Colonic mucosa (tissue), 4 donors: ENCODE measurements around the gene ENTPD1. TPM values are rescaled to one million over a fixed set of nuclear protein-coding genes. Genes with fewer than 3 reads are reported as not detected.
A peak's percentile ranks its signal among the peaks of the same experiment; 100 is the strongest.

Experiments
- DNase-seq: peaks from one replicate; pipeline ENCODE4 v3.0.0-alpha.2; 2020
- H3K27ac ChIP-seq: fragments of 200-600 bp; one replicate; pipeline ENCODE4 v1.8.0; 2021
- H3K27me3 ChIP-seq: fragments of 200-600 bp; one replicate; pipeline ENCODE4 v1.8.0; 2021
- H3K36me3 ChIP-seq: fragments of 200-600 bp; one replicate; pipeline ENCODE4 v1.8.0; 2021
- H3K4me1 ChIP-seq: fragments of 200-600 bp; one replicate; pipeline ENCODE4 v1.8.0; 2021; ENCODE audit warnings: mild to moderate bottlenecking
- H3K4me3 ChIP-seq: fragments of 200-600 bp; one replicate; pipeline ENCODE4 v1.8.0; 2021
- H3K9ac ChIP-seq, 2 donors: one replicate each; pipeline ENCODE4 v1.7.0; 2013; ENCODE audit warnings: control low read depth in 2 of 2, low read depth in 2 of 2, low read length in 2 of 2
- H3K9me3 ChIP-seq: fragments of 200-600 bp; one replicate; pipeline ENCODE4 v1.8.0; 2021
- intact Hi-C: fragments of 100-400 bp; cut with DNase I; formaldehyde crosslinking; loops from one replicate; pipeline ENCODE4 v1.14.1; 2022
- total RNA-seq, 2 donors: library from RNA; stranded (reverse); fragmentation: NEBNext Ultra II Directional in 1 of 2; extraction: Animal tissue kit (Norgen Biotek cat#: 25700) in 1 of 2; gene quantifications; one replicate each; pipeline ENCODE4 v1.2.1, GENCODE V29; 2021
- TF ChIP-seq, protein P1 (sequence below): fragments of 200-600 bp; IDR thresholded peaks from one replicate; pipeline ENCODE4 v1.8.0; 2022; ENCODE audit warnings: antibody characterized with exemption, mild to moderate bottlenecking
- donor health status: healthy.
- donor health status: DM: no; HTN: no; CAD: no.
- donor health status: DM: no; HTN: no; CAD: no.

ENTPD1 gene
- total RNA-seq, 2 donors from 2014 or later = 4.5 to 10.8 TPM

- H3K36me3 ChIP-seq = no peaks in the 10 kb centered on the region
- no peak overlapping the region for H3K4me3 ChIP-seq
- TF ChIP-seq, protein P1, sequence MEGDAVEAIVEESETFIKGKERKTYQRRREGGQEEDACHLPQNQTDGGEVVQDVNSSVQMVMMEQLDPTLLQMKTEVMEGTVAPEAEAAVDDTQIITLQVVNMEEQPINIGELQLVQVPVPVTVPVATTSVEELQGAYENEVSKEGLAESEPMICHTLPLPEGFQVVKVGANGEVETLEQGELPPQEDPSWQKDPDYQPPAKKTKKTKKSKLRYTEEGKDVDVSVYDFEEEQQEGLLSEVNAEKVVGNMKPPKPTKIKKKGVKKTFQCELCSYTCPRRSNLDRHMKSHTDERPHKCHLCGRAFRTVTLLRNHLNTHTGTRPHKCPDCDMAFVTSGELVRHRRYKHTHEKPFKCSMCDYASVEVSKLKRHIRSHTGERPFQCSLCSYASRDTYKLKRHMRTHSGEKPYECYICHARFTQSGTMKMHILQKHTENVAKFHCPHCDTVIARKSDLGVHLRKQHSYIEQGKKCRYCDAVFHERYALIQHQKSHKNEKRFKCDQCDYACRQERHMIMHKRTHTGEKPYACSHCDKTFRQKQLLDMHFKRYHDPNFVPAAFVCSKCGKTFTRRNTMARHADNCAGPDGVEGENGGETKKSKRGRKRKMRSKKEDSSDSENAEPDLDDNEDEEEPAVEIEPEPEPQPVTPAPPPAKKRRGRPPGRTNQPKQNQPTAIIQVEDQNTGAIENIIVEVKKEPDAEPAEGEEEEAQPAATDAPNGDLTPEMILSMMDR = no peak
- no peak overlapping the region for H3K9ac ChIP-seq
- intact Hi-C loops = no loop called here
- H3K27me3 ChIP-seq = no peaks in the 10 kb centered on the region
- no peak overlapping the region for H3K27ac ChIP-seq
- DNase-seq = no peak
- H3K4me1 ChIP-seq = no peaks in the 10 kb centered on the region
- H3K9me3 ChIP-seq = no peaks in the 10 kb centered on the region
Observed at GRCh38 chr10:95788830-95789229, 32.9 kb downstream of the ENTPD1 start.

DNA sequence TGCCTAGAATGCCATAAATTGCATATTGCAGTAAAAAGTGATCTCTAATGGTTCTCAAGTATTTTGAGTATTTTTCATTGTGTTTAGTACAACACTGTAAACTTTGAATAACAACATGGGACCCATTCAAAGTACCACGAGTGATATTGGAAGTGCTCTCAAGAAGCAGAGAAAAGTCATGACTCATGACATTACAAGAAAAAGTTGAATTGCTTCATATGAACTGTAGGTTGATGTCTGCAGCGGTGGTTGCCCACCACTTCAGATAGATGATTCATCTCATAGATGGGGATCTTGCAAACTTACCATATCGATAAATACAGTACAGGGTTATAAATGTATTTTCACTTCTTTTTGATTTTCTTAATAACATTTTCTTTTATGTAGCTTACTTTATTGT, 33.9 kb downstream of the ENTPD1 start:
- Histone ChIP-seq H3K4me3 (no peak overlapping the region), H3K27ac (no peak overlapping the region), H3K27me3 (no peaks in the 10 kb centered on the region), H3K9ac (no peak overlapping the region), H3K9me3 (no peaks in the 10 kb centered on the region), H3K4me1 (no peaks in the 10 kb centered on the region), H3K36me3 (no peaks in the 10 kb centered on the region)
- TF ChIP-seq, protein P1 = no peak
- no peak for DNase-seq
- intact Hi-C loops = no loop called here

DNA sequence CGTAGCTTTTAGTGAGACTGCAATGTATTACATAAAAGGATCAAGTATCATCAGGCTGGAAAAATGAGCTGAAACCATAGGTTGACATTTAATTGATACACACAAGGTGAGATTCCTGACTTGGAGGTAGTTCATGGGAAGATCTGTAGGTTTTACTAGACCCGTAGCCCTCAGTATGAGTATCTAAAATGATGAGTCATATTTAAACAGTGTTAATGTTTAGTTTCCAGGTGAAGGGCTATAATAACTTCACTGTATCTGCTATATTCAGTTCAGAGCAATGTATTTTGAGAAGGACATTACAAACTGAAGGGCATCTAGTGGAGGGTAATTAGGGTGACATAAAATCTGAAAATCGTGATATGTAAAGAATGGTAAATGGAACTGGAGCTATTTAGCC, 35.0 kb downstream of the ENTPD1 start:
- no peak overlapping the region for H3K9ac ChIP-seq
- TF ChIP-seq, protein P1 = no peak
- no peak overlapping the region for H3K27ac ChIP-seq
- H3K9me3 ChIP-seq = no peaks in the 10 kb centered on the region
- H3K27me3 ChIP-seq = no peaks in the 10 kb centered on the region
- no peak overlapping the region for H3K4me3 ChIP-seq
- H3K36me3 ChIP-seq = no peaks in the 10 kb centered on the region
- DNase-seq = no peak
- intact Hi-C loops = no loop called here
- no peaks in the 10 kb centered on the region for H3K4me1 ChIP-seq

DNA sequence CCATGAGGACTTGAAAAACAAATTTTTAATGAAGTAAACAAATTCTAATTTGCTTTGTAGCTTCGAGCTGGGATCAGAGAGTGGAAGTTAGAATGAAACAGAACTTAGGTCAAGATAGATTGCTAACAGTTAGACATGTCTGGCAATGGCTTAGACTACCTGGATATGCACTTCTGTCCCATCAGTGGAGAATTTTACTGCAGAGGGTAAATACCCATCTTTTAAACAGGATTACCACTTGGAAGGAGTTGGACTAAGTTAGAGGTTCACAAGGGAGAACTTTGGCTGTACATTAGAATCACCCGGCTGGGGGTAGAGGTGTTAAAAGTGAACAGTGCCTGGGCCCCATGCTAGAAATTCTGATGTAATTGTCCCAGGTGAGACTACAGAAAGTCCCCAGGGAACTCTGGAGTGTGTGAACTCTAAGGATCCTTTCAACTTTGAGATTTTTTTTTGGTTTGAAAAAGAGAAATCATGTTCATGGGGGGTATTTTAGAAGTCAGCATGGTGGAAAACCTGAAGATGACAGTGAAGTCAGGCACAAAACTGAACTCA, 35.5 kb downstream of the ENTPD1 start:
- H3K4me3 ChIP-seq = no peak overlapping the region
- no peaks in the 10 kb centered on the region for H3K4me1 ChIP-seq
- no peak overlapping the region for H3K9ac ChIP-seq
- no peak for DNase-seq
- H3K9me3 ChIP-seq = no peaks in the 10 kb centered on the region
- H3K27me3 ChIP-seq = no peaks in the 10 kb centered on the region
- TF ChIP-seq, protein P1 = no peak
- no peak overlapping the region for H3K27ac ChIP-seq
- intact Hi-C loops = no loop called here
- no peaks in the 10 kb centered on the region for H3K36me3 ChIP-seq

- Histone ChIP-seq H3K9me3 (no peaks in the 10 kb centered on the region), H3K4me1 (no peaks in the 10 kb centered on the region), H3K36me3 (no peaks in the 10 kb centered on the region), H3K4me3 (no peak overlapping the region), H3K27ac (peak overlapping the region; percentile 29), H3K27me3 (no peaks in the 10 kb centered on the region), H3K9ac (no peak overlapping the region)
- intact Hi-C loops = no loop called here
- TF ChIP-seq, protein P1 = no peak
- DNase-seq = no peak
Observed at GRCh38 chr10:95792211-95792780, 36.3 kb downstream of the ENTPD1 start.
